H54 (cell line): ENCODE results near the gene TMEM30B.
"Not testable (repeated sequence)": the region's sequence is repeated elsewhere in the genome, so short reads cannot be mapped to it uniquely, and the experiment has no call there.

Experiments used
- DNase-seq: peaks from one replicate; pipeline ENCODE4 v3.0.0; 2011; ENCODE audit warnings: low spot score, mixed read lengths; ENCODE audit not compliant: insufficient read length
- FAIRE-seq: peaks from 3 replicates; lab custom pipeline; 2011; peaks lifted over from hg19 to GRCh38; lab: Jason Lieb, UNC
- POLR2A ChIP-seq: IDR thresholded peaks from 2 replicates; pipeline ENCODE4 v1.6.1; 2011; ENCODE audit warnings: low read depth, mild to moderate bottlenecking, low read length

Gene TMEM30B, protein sequence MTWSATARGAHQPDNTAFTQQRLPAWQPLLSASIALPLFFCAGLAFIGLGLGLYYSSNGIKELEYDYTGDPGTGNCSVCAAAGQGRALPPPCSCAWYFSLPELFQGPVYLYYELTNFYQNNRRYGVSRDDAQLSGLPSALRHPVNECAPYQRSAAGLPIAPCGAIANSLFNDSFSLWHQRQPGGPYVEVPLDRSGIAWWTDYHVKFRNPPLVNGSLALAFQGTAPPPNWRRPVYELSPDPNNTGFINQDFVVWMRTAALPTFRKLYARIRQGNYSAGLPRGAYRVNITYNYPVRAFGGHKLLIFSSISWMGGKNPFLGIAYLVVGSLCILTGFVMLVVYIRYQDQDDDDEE

GRCh38 chr14:61281186-61281947 is at the start of gene TMEM30B:
Gene TMEM30B, minus strand, starts transcription at chr14:61281338. Its CDS starts 191 bp downstream, at chr14:61281147.
- FAIRE-seq = no peak
- no peak for DNase-seq
- TF ChIP-seq POLR2A = no peak

DNA sequence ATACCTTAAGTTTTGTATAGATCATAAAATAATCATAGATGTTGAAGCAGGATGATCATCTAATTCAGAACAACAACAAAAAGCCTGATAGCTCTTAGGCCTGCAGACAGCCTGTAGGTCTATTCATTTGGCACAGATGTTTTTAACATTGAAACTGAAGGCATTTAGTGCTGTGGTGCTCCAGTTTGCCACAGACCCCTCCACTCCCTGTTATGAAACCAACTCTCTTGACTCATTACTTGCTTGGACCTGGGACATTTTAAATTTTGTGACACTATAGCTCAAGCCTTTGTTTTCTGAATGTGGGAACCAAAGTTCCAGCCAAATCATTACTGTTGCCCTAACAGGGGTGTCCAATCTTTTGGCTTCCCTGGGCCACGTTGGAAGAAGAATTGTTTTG is 49.4 kb upstream of the TMEM30B start:
- FAIRE-seq (no peak), DNase-seq (no peak)
- TF ChIP-seq POLR2A = no peak

DNA sequence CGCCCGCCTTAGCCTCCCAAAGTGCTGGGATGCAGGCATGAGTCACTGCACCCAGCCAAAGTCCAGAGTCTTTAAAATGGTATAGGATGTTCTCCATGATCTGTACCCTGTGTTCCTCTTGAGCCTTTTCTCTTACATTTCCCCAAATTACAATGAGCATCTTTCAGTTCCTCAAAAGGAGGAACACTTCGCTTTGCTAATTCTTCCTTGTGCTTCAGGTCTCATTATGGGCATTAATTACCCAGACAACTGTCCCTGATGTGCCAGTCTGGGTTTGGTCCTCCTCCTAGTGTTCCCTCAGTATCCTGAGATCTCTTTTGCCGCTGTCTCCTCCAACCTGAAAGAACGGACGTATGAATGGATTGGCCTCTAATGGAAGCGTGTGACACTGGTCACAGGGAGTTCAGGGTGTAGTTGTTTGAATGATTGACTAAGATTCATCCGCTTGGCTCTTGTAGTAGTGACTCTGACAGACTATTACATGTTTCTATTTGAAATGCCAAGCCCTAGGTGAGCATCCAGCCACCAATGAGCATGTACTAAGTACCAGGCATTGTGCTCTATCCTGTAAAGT is 48.4 kb upstream of the TMEM30B start:
- FAIRE-seq (no peak), DNase-seq (no peak)

GRCh38 chr14:61328626-61329262 is 47.6 kb upstream of the TMEM30B start:
- no peak for TF ChIP-seq POLR2A
- FAIRE-seq = no peak
- DNase-seq = no peak

More for the DNA sequence above, 48.4 kb upstream of the TMEM30B start:
- TF ChIP-seq POLR2A = no peak

- no peak for DNase-seq
- TF ChIP-seq POLR2A = no peak
- no peak for FAIRE-seq
Observed at GRCh38 chr14:61326847-61327246, 45.7 kb upstream of the TMEM30B start.

GRCh38 chr14:61326146-61326545 is 45.0 kb upstream of the TMEM30B start:
- no peak for TF ChIP-seq POLR2A
- DNase-seq (no peak), FAIRE-seq (no peak)

GRCh38 chr14:61325166-61325565 is 44.0 kb upstream of the TMEM30B start:
- no peak for TF ChIP-seq POLR2A
- FAIRE-seq (no peak), DNase-seq (no peak)

DNA sequence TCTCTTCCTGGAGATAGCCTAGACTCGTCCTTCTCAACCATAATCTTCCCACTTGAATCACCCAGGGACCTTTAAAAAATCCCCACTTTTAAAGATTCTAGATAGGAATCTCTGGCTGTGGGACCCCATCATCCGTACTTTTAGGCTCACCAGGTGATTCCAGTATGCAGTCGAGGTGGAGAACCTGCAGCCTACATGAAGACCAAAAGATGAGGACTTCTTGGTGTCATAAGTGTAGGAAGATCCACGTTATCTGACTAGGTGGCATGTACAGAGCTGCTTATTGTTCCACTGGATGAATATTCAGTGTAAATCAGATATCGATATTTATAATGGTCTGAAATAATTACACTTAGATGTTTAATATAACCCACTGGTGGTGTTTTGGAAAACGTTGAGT is 42.8 kb upstream of the TMEM30B start:
- no peak for DNase-seq
- FAIRE-seq = no peak
- TF ChIP-seq POLR2A = no peak

GRCh38 chr14:61322799-61323290 is 41.7 kb upstream of the TMEM30B start:
- FAIRE-seq (no peak), DNase-seq (no peak)
- TF ChIP-seq POLR2A = no peak

DNA sequence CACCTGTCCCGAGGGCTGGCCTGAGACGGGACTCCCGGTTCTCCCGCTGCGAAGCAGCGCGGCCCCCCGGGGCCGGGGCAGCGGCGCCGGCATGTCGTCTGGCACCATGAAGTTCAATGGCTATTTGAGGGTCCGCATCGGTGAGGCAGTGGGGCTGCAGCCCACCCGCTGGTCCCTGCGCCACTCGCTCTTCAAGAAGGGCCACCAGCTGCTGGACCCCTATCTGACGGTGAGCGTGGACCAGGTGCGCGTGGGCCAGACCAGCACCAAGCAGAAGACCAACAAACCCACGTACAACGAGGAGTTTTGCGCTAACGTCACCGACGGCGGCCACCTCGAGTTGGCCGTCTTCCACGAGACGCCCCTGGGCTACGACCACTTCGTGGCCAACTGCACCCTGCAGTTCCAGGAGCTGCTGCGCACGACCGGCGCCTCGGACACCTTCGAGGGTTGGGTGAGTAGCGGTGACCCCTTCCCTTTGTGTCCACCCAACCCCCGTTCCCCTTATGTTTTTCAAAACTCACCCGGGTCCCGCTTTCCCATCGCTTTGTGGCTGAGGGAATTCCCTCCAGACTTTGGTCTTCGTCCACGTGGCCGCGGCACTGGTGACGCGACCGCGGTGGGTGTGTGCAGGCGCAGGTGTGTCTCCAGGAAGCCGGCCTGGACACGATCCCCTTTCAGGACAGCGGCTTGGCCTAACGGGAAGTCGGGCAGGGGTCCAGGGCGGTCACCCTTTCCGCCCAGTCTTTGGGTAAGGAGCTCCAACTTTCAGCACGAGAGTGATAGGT is 41.1 kb upstream of the TMEM30B start:
- no peak for TF ChIP-seq POLR2A
- FAIRE-seq (no peak), DNase-seq (no peak)

DNA sequence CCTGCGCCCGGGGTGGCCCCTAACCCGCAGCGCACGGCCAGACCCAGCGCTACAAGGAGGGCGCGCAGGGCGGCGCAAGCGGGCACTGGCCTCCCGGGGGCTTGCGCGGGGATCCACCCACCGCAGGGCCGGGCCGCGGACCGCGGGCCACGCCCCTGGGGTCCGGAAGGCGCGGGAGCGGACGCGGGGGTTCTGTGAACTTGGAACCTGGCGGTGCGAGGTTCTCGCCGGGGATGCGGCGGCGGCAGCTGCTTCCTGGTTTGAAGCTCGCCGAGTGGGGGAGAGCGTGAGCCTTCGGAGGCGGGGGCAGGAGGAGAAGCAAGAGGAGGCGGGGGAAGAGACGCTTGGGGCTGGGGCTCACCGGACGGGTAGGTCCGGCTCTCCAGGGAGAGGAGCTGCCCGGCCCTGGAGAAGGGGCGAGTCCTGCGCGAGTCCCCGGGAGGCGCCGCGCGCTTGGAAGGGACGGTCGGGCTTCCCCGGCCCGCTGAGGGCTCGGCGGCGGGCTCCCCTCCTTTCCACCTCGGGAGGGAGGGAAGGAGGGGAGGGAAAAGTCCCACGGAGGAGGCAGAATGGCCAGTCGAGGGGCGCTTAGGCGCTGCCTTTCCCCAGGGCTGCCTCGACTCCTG is 40.4 kb upstream of the TMEM30B start, which contains the start of gene PRKCH:
Gene PRKCH, plus strand, starts transcription at position 195 of the 626 bp plus-strand sequence. CDS start 523 bp downstream, outside the sequence.
- no peak for TF ChIP-seq POLR2A
- no peak for DNase-seq
- no peak for FAIRE-seq

- no peak for FAIRE-seq
- no peak for TF ChIP-seq POLR2A
- no peak for DNase-seq
Observed at GRCh38 chr14:61320806-61321384, 39.8 kb upstream of the TMEM30B start.

- not testable (repeated sequence) for FAIRE-seq, DNase-seq
Observed at GRCh38 chr14:61320170-61320569, 39.0 kb upstream of the TMEM30B start.
